Loucy (cell line): ENCODE data around the gene TSPAN32.

Source experiments
- EZH2phosphoT487 ChIP-seq: fragments of 200-600 bp; IDR thresholded peaks from 2 replicates; pipeline ENCODE4 v1.6.1; 2018; ENCODE audit warnings: antibody characterized with exemption, mild to moderate bottlenecking, moderate library complexity, borderline replicate concordance
- TF ChIP-seq, protein P1 (sequence below): fragments of 200-600 bp; sonication (generic); conservative IDR thresholded peaks from 2 replicates; pipeline ENCODE4 v1.5.1; 2014; ENCODE audit warnings: mild to moderate bottlenecking, antibody characterized with exemption, low read length

- TF ChIP-seq, protein P1, sequence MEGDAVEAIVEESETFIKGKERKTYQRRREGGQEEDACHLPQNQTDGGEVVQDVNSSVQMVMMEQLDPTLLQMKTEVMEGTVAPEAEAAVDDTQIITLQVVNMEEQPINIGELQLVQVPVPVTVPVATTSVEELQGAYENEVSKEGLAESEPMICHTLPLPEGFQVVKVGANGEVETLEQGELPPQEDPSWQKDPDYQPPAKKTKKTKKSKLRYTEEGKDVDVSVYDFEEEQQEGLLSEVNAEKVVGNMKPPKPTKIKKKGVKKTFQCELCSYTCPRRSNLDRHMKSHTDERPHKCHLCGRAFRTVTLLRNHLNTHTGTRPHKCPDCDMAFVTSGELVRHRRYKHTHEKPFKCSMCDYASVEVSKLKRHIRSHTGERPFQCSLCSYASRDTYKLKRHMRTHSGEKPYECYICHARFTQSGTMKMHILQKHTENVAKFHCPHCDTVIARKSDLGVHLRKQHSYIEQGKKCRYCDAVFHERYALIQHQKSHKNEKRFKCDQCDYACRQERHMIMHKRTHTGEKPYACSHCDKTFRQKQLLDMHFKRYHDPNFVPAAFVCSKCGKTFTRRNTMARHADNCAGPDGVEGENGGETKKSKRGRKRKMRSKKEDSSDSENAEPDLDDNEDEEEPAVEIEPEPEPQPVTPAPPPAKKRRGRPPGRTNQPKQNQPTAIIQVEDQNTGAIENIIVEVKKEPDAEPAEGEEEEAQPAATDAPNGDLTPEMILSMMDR, result no peak
- no peak for TF ChIP-seq EZH2phosphoT487
These were observed 27.7 kb downstream of the TSPAN32 start for GRCh38 chr11:2329551-2329950.
